Stimulated activated CD4-positive, alpha-beta T cell treated with anti-CD3 and anti-CD28 coated beads, Interleukin-12 subunit alpha, Interleukin-12 subunit beta, amount 100 ng/mL, for 48 hours (primary cell): ENCODE measurements around the gene AHCTF1.
"Not testable (repeated sequence)": the region's sequence is repeated elsewhere in the genome, so short reads cannot be mapped to it uniquely, and the experiment has no call there.

Experiments
- DNase-seq, 3 donors: peaks; one replicate each; pipeline ENCODE4 v3.0.0-alpha.2; 2020; ENCODE audit warnings: low read depth in 2 of 3, low spot score in 1 of 3

The AHCTF1 gene

DNA sequence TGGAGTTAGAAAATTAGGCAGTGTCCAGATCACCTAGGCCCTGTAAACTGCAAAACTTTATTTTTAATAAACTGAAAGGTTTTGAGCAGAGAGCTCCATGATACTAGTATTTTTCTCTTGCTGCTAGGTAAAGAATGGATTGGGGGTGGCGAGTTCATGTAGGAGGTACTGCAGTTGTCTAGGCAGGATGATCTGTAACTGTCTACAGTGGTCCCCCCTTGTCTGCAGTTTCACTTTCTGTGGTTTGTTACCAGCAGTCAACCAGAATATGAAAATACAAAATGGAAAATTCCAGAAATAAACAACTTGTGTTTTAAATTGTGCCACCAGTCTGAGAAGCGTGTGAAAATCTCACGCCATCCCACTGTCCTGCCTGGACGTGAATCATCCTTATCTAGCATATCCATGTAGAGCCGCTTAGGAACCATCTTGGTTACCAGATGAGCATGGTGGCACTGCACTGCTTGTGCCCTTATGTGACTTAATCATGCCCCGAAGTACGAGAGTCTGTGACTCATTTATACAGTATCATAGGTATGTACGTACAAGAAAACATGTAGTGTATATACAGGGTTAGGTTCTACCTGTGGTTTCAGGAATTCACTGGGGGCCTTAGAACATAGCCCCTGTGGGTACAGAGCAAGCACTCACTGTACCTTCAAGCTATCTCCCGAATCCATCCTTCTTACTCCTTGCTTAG, 94.2 kb downstream of the AHCTF1 start:
- no peak for DNase-seq

DNA sequence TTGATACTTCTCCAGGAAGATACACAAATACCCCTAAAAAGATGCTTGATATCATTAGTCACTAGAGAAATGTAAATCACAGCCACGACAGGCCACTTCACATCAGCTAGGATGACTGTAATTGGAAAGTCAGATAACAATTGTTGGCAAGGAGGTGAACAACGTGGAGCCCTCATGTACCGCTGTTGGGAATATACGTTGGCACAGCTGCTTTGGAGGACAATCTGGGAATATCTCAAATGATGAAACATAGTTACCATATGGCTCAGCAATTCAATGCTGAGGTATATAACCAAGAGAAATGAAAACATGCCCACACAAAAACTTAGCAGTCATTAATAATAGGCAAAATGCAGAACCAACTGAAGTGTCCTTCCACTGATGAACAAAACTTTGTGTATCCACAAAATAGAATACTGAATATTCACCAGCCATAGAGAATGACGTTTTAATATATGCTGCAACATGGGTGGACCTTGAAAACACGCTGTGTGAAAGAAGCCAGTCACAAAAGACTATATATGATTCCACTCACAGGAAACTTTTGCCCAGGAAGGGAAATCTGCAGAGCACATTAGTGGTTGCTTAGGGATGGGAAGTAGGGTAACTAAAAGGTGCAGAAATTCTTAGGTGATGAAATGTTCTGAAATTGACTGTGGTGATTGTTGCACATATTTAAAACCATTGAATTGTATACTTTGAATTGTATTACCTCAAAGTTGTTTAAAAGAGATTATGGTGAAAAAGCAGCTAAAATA, 95.4 kb downstream of the AHCTF1 start:
- no peak for DNase-seq

DNA sequence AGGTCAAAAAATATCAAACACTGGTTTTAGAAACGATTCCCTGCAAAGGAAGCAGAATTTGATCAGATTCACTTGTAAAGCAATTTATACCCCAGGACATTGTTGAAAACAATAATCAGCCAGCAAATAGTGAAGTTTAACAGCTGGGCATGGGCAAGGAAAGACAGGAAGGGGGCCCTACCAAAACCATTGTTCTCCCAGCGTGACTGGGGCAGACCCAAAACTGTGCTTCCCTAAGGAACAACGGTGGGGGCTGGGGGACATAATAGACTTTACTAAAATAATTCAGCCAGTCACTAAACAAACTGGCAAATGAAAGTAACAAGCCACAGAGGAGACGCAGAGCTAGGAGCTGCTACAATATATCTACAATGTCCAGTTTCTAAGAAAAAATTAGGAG, 100.2 kb downstream of the AHCTF1 start:
- DNase-seq, result no peak

DNA sequence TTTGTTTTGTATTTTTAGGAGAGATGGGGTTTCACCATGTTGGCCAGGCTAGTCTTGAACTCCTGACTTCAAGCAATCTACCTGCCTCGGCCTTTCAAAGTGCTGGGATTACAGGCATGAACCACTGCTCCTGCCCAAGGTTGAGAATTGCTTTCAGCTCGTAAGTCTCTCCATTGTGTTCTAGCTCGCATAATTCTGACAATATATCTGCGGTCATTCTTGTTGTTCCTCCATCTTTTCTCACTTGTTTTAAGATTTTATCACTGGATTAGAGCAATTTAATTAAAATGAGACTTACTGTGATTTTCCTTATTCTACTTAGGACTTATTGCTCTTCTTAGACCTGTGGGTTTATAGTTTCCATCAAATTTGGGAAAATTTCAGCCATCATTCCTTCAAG, 102.9 kb downstream of the AHCTF1 start:
- no peak for DNase-seq

DNA sequence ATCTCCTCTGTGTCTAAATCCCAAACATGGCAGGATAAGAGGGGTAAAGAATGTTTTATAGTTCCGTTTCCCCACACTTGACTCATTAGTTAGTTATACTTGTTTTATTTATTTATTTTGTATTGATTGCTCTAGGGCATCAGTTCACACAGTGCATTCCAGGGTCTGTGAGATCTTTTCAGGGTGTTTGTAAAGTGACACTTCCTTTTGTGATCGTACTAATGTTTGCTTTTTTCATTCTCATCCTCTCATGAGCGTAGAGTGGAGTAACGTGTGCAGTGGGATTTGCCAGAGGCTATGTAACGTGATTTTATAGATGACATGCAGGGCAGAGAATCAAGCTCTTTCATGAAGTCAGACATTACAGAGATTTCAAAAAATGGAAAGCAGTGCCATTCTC, 104.4 kb downstream of the AHCTF1 start:
- no peak for DNase-seq

DNA sequence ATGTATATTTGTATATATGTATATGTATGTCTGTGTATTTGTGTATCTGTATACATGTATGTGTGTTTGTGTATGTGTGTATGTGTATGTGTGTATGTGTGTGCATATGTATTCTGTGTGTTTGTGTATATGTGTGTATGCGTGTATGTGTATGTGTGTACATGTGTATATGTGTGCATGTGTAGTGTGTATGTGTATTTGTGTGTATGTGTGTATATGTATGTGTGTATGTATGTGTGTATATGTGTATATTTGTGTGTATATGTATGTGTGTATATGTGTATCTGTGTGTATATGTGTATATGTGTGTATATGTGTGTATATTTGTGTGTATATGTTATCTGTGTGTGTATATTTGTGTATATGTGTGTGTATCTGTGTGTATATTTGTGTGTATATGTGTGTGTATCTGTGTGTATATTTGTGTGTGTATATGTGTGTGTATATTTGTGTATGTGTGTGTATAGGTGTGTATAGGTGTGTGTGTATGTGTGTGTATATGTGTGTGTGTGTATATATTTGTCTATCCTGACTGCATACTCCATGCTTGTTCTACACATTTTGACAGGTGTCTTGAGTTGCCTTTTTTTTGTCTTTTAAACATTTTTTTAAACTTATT, 106.1 kb downstream of the AHCTF1 start:
- DNase-seq, result no peak

DNA sequence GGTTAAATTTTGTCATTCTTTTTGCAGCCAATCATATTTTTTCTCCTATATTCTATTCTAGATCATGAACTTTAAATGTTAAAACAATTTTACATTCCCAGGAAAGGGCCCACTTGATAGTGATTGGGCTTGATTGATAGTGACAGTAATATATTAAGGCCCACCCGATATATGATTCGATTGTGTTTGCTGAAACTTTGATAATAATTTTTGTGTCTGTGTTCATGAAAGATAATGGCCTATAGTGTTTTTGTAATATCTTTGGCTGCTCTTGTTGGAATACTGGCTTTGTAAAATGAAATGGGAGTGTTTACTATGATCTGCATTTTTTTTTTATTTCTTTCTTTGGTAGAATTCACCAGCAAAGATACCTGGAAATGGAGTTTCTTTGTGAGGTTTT, 107.2 kb downstream of the AHCTF1 start:
- DNase-seq, result no peak

DNA sequence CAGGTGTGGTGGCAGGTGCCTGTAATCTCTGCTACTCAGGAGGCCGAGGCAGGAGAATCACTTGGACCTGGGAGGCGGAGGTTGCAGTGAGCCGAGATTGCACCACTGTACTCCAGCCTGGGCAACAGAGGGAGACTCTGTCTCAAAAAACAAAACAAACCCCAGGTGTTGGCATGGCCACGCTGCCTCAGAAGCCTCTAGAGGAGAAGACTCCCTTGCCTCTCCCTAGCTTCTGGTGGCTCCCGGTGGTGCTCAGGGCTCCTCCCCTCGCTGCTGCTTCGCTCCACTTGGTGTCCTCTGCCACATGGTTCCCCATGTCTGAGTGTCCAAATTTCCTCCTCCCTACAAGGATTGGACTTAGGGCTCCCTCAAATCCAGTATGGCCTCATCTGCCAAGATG, 109.6 kb downstream of the AHCTF1 start:
- DNase-seq, result not testable (repeated sequence)

DNA sequence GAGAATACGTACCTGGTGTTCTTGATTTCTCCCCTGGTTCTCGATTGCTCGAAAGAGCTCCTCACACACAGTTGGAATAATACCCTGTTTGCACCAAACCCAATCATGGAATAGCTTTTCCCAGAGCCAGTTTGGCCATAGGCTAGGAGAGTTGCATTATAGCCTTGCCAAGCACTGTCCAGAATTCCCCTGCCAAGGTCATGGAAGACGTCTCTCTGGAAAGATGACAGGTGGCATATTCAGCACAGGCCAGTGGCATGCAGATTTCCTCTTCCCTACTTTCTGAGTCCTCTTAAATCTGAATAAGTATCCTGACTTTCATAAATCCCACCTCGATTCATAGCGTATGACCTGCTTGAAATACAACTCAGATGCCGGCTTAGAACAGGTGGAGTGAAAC, 111.1 kb downstream of the AHCTF1 start:
- DNase-seq, result no peak

DNA sequence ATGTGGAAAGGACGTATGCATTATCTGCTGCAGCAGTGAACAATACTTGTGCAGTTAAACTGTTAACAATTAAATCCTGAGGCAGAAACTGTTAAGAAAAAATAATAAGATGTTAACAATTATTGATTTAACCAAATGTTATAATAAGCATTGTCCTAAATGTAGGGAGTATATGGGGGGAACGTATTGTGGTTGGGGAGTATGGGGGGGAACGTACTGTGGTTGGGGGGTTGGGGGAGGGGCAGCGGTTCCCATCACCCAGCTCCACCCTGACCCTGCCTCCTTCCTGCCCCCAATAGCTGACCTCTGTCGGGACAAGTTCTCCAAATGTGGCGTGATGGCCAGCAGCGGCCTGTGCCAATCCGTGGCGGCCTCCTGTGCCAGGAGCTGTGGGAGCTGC, 114.0 kb downstream of the AHCTF1 start:
- not testable (repeated sequence) for DNase-seq

DNA sequence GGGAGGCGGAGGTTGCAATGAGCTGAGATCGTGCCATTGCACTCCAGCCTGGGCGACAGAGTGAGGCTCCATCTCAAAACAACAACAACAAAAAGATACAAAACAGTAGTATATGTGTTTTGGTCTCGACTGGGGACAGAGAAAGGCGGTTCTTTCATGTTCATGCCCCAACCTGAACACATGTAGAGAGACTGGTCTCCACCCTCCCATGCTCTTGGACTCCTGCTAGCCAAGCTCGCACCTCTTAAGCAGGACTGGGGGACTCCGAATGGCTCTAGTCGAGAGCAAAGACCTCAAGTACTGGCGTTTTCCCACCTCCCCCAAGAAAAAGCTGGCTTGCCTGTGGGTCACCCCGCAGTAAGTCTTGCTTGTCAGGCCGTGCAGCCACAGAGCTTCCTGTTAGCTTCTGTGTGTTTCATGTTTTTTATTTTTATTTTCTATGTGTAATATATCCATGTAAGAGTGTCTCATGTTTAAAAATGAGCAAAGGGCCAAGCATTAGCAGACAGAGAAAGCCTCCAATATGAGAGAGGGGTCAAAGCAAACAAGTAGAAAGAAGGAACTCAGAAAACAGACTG, 116.0 kb downstream of the AHCTF1 start:
- DNase-seq, result no peak

DNA sequence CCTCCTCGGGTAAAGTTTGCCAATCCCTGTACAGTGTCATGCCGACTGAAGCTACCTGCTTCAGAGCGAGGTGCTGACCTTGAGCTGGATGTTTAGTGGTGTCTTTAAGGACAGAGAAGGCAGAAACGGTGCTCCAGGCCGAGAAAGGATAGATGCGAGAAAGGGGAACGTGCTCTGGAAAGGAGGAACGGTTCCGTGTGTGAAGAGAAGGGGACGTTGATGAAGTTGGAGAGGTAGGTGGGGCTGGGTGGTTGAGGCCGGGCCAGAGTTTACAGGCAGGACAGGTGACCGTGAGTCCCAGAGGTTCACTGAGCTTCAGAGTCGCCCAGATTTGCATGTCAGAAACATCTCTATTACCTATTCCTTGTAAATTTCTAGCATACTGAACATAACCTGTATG, 116.9 kb downstream of the AHCTF1 start:
- DNase-seq, result no peak

DNA sequence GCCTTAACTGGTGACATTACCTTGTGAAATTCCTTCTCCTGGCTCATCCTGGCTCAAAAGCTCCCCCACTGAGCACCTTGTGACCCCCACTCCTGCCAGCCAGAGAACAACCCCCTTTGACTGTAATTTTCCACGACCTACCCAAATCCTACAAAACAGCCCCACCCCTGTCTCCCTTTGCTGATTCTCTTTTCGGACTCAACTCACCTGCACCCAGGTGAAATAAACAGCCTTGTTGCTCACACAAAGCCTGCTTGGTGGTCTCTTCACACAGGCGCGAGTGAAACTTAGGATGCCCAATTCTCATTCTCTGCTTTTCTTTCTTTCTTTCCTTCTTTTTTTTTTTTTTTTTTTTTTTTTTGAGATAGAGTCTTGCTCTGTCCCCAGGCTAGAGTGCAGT, 118.4 kb downstream of the AHCTF1 start:
- not testable (repeated sequence) for DNase-seq

DNA sequence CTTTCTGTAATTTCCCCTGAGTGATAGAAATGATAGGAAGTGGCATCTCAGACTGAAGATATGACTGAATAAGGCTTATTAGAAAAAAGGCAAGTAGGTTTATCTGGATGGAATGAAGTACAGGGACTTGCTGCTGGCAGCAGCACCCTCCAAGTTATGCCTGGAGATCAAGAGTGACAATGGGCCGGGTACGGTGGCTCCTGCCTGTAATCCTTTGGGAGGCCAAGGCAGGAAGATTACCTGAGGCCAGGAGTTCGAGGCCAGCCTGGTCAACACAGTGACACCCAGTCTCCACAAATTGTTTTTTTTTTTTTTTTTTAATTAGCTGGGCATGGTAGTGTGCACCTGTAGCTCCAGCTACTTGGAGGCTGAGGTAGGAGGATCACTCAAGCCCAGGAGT, 119.8 kb downstream of the AHCTF1 start:
- DNase-seq, result no peak

DNA sequence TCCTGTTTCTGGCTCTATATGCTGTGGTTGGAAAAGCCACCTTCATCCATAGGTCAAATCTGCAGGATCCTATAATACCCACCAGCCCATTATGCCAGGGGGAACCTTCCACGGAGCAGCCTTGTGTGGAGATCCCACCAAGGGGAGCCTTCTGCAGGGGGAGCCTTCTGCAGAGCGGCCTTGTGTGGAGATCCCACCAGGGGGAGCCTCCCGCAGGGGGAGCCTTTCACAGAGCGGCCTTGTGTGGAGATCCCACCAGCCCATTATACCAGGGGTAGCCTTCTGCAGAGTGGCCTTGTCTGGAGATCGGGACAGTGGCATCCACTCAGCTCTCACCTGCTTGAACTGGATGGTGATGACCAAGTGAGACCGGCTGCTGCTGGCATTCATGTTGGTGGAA, 122.3 kb downstream of the AHCTF1 start:
- DNase-seq, result no peak

DNA sequence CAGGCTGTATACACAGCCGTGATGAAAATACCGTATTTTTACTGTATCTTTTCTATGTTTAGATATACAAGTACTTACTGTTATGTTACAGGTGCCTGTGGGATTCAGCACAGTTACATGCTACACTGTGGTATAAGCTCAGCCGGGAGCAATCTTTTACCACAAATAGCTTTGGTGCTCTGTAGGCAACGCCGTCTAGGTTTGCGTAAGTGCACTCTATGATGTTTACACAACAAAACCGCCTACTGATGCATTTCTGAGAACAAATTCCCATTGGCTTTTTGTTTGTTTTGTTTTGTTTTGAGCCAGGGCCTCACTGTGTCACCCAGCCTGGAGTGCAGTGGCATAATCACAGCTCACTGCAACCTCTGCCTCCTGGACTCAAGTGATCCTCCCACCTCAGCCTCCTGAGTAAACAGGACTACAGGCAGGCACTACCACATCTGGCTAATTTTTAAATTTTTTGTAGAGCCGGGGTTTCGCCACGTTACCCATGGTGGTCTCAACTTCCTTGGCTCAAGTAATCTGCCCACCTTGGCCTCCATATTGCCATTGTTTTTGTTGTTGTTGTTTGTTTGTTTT, 126.5 kb downstream of the AHCTF1 start:
- DNase-seq, result no peak

DNA sequence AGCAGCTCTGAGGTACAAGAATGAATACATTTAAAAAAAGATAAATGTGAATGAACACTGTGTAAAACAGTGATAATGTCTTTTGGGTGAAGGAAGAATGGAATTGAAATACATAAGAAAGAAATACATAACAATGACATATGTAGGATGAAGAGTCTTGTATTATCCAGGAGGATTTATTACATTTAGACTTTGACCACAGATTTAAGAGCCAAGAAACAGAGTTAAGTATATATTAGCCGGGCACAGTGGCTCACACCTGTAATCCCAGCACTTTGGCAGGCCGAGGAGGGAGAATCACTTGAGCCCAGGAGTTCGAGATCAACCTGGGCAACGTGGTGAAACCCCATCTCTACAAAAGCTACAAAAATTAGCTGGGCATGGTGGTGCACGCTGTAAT, 127.9 kb downstream of the AHCTF1 start:
- no peak for DNase-seq

DNA sequence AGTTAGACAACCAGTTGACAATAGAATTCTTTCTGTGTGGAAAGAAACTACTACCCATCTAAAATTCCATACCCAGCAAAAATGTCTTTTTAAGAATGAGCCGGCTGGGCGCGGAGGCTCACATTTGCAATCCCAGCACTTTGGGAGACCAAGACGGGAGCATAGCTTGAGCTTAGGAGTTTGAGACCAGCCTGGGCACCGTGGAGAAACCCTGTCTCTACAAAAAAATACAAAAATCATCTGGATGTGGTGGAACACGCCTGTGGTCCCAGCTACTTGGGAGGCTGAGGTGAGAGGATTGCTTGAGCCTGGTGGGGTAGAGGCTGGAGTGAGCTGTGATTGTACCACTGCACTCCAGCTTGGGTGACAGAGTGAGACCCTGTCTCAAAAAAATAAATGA, 128.4 kb downstream of the AHCTF1 start:
- no peak for DNase-seq

DNA sequence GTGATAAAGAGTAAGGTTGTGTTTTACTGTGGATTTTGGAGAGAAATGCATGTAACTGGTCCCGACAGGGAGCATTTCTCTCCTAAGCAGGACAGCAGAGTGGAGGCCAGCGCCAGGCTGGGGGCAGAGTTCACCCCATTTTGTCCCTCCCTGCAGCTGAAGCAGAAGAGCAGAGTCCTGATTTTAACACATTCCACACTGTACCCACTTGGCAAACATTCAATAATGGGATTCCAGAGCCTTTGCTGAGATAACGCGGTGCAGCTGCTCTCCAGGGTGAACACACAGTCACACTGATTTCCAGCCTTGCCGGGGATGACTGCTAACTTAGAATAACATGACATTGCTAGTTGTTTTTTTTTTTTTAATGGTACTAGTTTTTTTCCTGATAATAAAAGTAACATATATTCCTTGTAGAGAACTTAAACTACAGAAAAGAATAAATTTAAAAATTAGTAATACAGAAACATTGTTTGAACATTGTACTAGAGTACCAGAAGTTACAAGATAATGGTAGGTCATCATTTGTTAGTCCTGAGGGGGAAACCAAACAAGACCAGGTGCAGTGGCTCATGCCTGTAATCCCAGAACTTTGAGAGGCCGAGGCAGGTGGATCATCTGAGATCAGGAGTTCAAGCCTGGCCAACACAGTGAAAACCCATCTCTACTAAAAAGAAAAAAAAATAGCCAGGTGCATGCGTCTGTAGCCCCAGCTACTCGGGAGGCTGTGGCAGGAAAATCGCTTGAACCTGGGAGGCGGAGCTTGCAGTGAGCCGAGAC, 130.3 kb downstream of the AHCTF1 start:
- no peak for DNase-seq

DNA sequence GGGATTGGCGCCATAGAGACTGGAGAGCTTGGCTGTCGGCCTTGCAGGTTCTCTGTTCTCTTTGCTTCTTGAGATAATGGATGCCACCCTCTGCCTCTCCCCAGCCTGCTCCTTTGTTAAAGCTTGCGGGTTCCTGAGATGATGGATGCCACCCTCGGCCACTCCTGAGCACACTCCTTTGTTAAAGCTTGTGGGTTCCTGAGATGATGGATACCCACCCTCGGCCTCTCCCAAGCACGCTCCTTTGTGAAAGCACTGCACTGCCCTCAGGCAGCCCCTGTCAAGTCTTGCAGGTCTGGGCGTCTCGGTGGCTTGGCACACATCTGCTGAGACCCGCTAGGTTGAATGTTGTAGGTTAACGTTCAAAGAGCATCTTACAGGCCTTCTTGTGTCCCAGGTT, 131.0 kb downstream of the AHCTF1 start:
- no peak for DNase-seq

DNA sequence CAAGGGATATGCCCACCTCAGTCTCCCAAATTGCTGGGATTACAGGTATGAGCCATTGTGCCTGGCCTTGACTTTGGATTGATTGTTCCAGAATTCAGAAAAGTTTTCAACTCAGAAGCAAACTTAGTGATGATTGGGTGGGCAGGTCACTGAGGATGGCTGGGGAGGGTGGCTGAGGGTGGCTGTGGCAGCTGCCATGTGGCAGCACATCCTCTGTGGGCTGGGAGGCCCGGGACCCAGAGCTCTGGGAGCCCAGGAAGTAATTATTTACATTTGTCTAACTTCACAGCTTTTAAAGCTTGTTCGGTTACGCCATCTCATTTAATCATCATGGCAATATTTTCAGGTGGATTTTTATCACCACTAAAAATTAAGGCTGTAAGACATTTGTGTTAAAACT, 131.4 kb downstream of the AHCTF1 start:
- no peak for DNase-seq
